ENCODE results near the gene RAP1GDS1. TPM values are rescaled to one million over a fixed set of nuclear protein-coding genes. Genes with fewer than 3 reads are reported as not detected.
A peak's percentile ranks its signal among the peaks of the same experiment; 100 is the strongest.

The RAP1GDS1 gene, protein sequence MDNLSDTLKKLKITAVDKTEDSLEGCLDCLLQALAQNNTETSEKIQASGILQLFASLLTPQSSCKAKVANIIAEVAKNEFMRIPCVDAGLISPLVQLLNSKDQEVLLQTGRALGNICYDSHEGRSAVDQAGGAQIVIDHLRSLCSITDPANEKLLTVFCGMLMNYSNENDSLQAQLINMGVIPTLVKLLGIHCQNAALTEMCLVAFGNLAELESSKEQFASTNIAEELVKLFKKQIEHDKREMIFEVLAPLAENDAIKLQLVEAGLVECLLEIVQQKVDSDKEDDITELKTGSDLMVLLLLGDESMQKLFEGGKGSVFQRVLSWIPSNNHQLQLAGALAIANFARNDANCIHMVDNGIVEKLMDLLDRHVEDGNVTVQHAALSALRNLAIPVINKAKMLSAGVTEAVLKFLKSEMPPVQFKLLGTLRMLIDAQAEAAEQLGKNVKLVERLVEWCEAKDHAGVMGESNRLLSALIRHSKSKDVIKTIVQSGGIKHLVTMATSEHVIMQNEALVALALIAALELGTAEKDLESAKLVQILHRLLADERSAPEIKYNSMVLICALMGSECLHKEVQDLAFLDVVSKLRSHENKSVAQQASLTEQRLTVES
- polyA plus RNA-seq (2013), result 39.4 TPM

DNA sequence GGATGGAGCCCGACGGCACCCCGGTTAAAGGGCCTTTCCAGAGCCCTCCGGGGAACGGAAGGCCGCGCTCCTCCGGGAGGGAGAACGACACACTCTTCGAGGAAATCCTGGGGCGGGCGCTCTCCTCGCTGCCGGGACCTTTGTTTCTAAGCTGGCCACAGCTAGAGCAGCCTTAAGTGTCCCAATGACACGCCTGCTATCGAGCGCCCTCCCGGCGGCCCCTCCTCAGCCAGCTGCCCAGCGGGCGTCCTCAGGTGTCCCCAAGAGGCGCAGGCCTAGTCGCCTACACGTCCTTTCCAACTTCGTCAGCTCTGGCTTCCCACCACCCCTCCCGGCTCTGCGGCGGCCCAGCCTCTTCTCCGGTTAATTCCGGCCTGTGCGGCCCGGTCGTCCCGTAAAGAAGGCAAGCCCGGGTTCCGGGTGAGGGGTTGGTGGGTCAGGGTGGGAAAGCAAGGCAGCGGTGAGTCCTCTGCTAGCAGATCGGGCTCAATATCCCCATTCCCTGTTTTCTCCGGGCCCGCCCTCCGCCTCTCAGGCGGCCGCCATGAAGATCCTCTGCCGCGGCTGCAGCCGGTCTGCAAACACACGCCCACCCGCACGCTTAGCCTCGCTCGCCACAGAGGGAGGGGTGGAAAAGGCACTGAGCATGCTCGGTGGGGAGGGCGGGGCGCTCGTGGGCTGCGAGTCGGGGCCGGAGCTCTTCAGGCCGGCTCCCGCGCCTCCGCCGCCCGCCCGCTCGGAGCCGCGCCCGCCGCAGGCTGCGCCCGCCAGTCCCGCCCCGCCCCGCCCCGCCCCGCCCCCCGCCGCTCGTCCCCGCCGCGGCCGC lies at the start of gene RAP1GDS1:
RAP1GDS1 (plus strand) TSS at position 806 of the 826 bp plus-strand sequence. CDS start 182 bp downstream, outside the sequence.
- H3K9me3 ChIP-seq (ENCODE audit: control extremely low read depth in 1 of 5, control insufficient read depth in 4 of 5, insufficient read depth in 2 of 5, low read depth in 1 of 5, low read length in 4 of 5), result no peaks in the 10 kb centered on the region
- no peaks in the 10 kb centered on the region for H3K27me3 ChIP-seq (replicated peaks in 2 of 5; ENCODE audit: control insufficient read depth in 4 of 5, insufficient read depth in 5 of 5, low read length in 4 of 5)
- ChIA-PET POLR2A (interaction anchor here (0.6 to 1.1 kb wide), 3 partner anchors 528 to 1585 kb away, joined by 3 to 4 read pairs (median 3); partner anchors contain the start of gene EIF4E), CTCF (interaction anchor here (0.7 to 1.8 kb wide), 5 partner anchors 24 to 117 kb away, joined by 3 to 6 read pairs (median 3); partner anchors contain the start of gene STPG2)
- 0% methylated on average over 36 of the region's 84 CpGs for WGBS (ENCODE audit: insufficient coverage)
- DNase-seq, result peak; percentile 95 to 98 (median 97)
- no peaks in the 10 kb centered on the region for H3K36me3 ChIP-seq (ENCODE audit: control insufficient read depth in 4 of 4, insufficient read depth in 4 of 4, low read length in 3 of 4)
- H3K4me3 ChIP-seq (ENCODE audit: control insufficient read depth in 1 of 7, extremely low read depth in 1 of 7, insufficient read depth in 4 of 7, low read depth in 2 of 7, low read length in 6 of 7), result peak within 1 kb of the TSS; percentile 89 to 96 (median 92)
- H3K4me1 ChIP-seq (ENCODE audit: control extremely low read depth in 1 of 4, control insufficient read depth in 4 of 4, insufficient read depth in 4 of 4, low read length in 3 of 4), result peaks cover 11 to 34% (median 27%) of the 10 kb centered on the region in 4 experiments
- peak within 1 kb of the TSS; percentile 86 to 94 for H3K27ac ChIP-seq (ENCODE audit: insufficient read depth in 1 of 2, low read depth in 1 of 2, low read length in 2 of 2, poor library complexity in 1 of 2, severe bottlenecking in 2 of 2)

DNA sequence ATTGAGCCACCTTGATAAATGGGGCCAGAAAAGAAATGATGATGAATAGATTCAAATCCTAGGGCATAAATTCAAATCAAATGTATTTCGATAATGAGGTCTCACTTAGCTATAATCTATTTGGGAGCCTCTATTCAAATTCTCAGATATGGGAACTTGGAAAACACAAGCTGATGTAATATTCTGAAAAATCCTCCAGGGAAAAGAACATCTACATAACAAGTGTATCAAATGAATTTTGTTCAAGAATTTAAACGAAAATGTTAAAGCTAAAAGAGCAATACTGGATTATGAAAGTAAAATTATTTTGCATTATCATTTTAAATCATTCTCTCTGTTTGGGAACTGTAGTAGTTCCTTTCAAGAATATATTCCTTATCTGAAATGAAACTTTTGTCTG lies 38.9 kb upstream of the RAP1GDS1 start:
- CTCF ChIA-PET, result interaction anchor here (0.7 kb wide), 1 partner anchor 67 kb away, joined by 3 read pairs; no protein-coding TSS in a partner anchor
- no peaks in the 10 kb centered on the region for H3K9me3 ChIP-seq (ENCODE audit: control extremely low read depth in 1 of 5, control insufficient read depth in 4 of 5, insufficient read depth in 2 of 5, low read depth in 1 of 5, low read length in 4 of 5)
- no peak overlapping the region for H3K27ac ChIP-seq (ENCODE audit: insufficient read depth in 1 of 2, low read depth in 1 of 2, low read length in 2 of 2, poor library complexity in 1 of 2, severe bottlenecking in 2 of 2)
- no peaks in the 10 kb centered on the region for H3K4me1 ChIP-seq (ENCODE audit: control extremely low read depth in 1 of 4, control insufficient read depth in 4 of 4, insufficient read depth in 4 of 4, low read length in 3 of 4)
- no CpG with 5 or more reads among the region's 2 CpGs for WGBS (ENCODE audit: insufficient coverage)
- H3K27me3 ChIP-seq (replicated peaks in 2 of 5; ENCODE audit: control insufficient read depth in 4 of 5, insufficient read depth in 5 of 5, low read length in 4 of 5), result no peaks in the 10 kb centered on the region
- no peaks in the 10 kb centered on the region for H3K36me3 ChIP-seq (ENCODE audit: control insufficient read depth in 4 of 4, insufficient read depth in 4 of 4, low read length in 3 of 4)
- no peak for DNase-seq
- no peak overlapping the region for H3K4me3 ChIP-seq (ENCODE audit: control insufficient read depth in 1 of 7, extremely low read depth in 1 of 7, insufficient read depth in 4 of 7, low read depth in 2 of 7, low read length in 6 of 7)
- POLR2A ChIA-PET, result no interaction called here

DNA sequence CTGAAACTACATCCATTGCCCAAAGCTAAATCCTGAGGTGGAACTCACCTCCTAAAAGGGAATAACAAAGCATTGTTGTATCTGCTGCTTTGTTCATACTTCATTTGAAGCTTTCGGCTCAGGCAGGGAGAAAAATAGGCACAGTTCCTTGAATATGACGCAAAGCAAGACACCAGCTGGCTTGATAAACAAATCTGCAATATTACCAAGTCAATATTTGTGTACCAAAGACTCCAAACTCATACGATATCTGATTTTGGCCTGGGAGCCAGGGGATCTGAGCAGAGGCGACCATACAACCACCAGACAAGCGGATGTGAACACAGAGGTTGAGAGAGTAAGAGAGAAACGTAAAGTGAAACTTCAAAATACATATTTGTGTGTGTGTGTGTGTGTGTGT lies 34.8 kb upstream of the RAP1GDS1 start:
- H3K36me3 ChIP-seq (ENCODE audit: control insufficient read depth in 4 of 4, insufficient read depth in 4 of 4, low read length in 3 of 4), result no peaks in the 10 kb centered on the region
- no peak for DNase-seq
- no peak overlapping the region for H3K4me3 ChIP-seq (ENCODE audit: control insufficient read depth in 1 of 7, extremely low read depth in 1 of 7, insufficient read depth in 4 of 7, low read depth in 2 of 7, low read length in 6 of 7)
- no peak overlapping the region for H3K27ac ChIP-seq (ENCODE audit: insufficient read depth in 1 of 2, low read depth in 1 of 2, low read length in 2 of 2, poor library complexity in 1 of 2, severe bottlenecking in 2 of 2)
- POLR2A ChIA-PET, result no interaction called here
- H3K4me1 ChIP-seq (ENCODE audit: control extremely low read depth in 1 of 4, control insufficient read depth in 4 of 4, insufficient read depth in 4 of 4, low read length in 3 of 4), result no peaks in the 10 kb centered on the region
- CTCF ChIA-PET, result no interaction called here
- no peaks in the 10 kb centered on the region for H3K9me3 ChIP-seq (ENCODE audit: control extremely low read depth in 1 of 5, control insufficient read depth in 4 of 5, insufficient read depth in 2 of 5, low read depth in 1 of 5, low read length in 4 of 5)
- WGBS (ENCODE audit: insufficient coverage), result 95% methylated on average over 2 of the region's 6 CpGs
- H3K27me3 ChIP-seq (replicated peaks in 2 of 5; ENCODE audit: control insufficient read depth in 4 of 5, insufficient read depth in 5 of 5, low read length in 4 of 5), result no peaks in the 10 kb centered on the region

DNA sequence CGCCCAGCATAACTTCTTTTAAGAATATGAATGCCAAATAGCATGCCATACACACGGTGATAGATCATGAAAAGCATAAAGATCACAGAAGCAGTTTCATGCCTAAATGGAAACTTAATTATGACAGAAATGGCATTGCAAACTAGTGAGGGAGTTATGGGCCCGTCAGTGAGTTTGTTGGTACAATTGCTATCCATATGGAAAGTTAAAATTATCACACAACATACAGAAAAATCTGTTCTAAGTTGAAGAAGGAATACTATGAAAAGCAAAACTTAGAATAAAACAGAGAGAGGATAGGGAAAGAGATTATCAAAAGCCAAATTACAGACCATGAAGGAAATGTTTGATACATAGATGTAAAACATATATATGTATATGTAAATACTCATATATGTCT lies 30.2 kb upstream of the RAP1GDS1 start:
- POLR2A ChIA-PET, result no interaction called here
- CTCF ChIA-PET, result no interaction called here
- H3K4me3 ChIP-seq (ENCODE audit: control insufficient read depth in 1 of 7, extremely low read depth in 1 of 7, insufficient read depth in 4 of 7, low read depth in 2 of 7, low read length in 6 of 7), result no peak overlapping the region
- 93% methylated on average over 2 of the region's 3 CpGs for WGBS (ENCODE audit: insufficient coverage)
- peaks cover 0 to 8% (median 3%) of the 10 kb centered on the region in 4 experiments for H3K4me1 ChIP-seq (ENCODE audit: control extremely low read depth in 1 of 4, control insufficient read depth in 4 of 4, insufficient read depth in 4 of 4, low read length in 3 of 4)
- H3K9me3 ChIP-seq (ENCODE audit: control extremely low read depth in 1 of 5, control insufficient read depth in 4 of 5, insufficient read depth in 2 of 5, low read depth in 1 of 5, low read length in 4 of 5), result no peaks in the 10 kb centered on the region
- no peaks in the 10 kb centered on the region for H3K36me3 ChIP-seq (ENCODE audit: control insufficient read depth in 4 of 4, insufficient read depth in 4 of 4, low read length in 3 of 4)
- H3K27me3 ChIP-seq (replicated peaks in 2 of 5; ENCODE audit: control insufficient read depth in 4 of 5, insufficient read depth in 5 of 5, low read length in 4 of 5), result no peaks in the 10 kb centered on the region
- no peak for DNase-seq
- H3K27ac ChIP-seq (ENCODE audit: insufficient read depth in 1 of 2, low read depth in 1 of 2, low read length in 2 of 2, poor library complexity in 1 of 2, severe bottlenecking in 2 of 2), result no peak overlapping the region

DNA sequence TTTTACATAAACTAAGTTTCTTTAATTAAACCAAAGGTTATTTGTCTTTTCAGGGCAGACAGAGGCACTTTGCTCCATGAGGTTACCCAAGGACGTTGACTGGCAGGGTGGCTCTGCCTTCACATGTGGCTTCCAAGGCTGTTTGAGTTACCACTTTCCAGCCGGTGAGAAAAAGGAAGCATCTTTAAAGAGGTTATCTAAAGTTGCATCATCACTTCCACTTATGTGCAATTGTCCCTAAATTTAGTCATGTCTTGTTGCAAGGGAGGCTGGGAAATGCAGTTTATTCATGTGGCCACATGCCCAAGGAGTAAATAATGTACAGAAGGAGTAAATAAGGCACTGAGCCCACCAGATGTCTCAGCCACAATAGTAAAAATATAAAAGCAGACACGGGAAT lies 29.0 kb upstream of the RAP1GDS1 start:
- CTCF ChIA-PET, result no interaction called here
- Histone ChIP-seq H3K9me3 (ENCODE audit: control extremely low read depth in 1 of 5, control insufficient read depth in 4 of 5, insufficient read depth in 2 of 5, low read depth in 1 of 5, low read length in 4 of 5) (no peaks in the 10 kb centered on the region), H3K36me3 (ENCODE audit: control insufficient read depth in 4 of 4, insufficient read depth in 4 of 4, low read length in 3 of 4) (no peaks in the 10 kb centered on the region), H3K27me3 (replicated peaks in 2 of 5; ENCODE audit: control insufficient read depth in 4 of 5, insufficient read depth in 5 of 5, low read length in 4 of 5) (no peaks in the 10 kb centered on the region), H3K4me1 (ENCODE audit: control extremely low read depth in 1 of 4, control insufficient read depth in 4 of 4, insufficient read depth in 4 of 4, low read length in 3 of 4) (peaks cover 0 to 8% (median 3%) of the 10 kb centered on the region in 4 experiments), H3K27ac (ENCODE audit: insufficient read depth in 1 of 2, low read depth in 1 of 2, low read length in 2 of 2, poor library complexity in 1 of 2, severe bottlenecking in 2 of 2) (no peak overlapping the region), H3K4me3 (ENCODE audit: control insufficient read depth in 1 of 7, extremely low read depth in 1 of 7, insufficient read depth in 4 of 7, low read depth in 2 of 7, low read length in 6 of 7) (no peak overlapping the region)
- DNase-seq, result peak; percentile 49 to 94 (median 88)
- POLR2A ChIA-PET, result interaction anchor here (0.6 kb wide), 1 partner anchor 678 kb away, joined by 7 read pairs; no protein-coding TSS in a partner anchor
- WGBS (ENCODE audit: insufficient coverage), result 65% methylated on average over 2 of the region's 3 CpGs

DNA sequence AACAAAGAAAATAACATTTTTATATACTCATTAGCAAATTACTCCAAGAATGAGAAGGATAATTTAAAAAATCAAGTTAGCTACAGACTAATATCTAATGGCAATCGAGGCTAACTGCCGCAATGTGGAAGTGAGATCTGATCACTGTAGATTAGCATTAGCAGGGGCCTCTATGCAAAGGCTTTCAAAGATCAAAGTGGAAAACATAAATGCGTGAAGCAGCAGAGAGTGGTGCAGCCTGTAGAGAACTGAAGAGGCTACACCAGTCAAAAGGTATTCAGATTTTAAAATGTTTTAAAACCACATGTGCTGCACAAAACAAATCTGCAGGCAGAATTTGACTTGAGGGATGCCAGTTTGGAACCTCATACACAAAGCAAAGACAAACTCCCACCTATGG lies 24.0 kb upstream of the RAP1GDS1 start:
- DNase-seq, result no peak
- no peak overlapping the region for H3K4me3 ChIP-seq (ENCODE audit: control insufficient read depth in 1 of 7, extremely low read depth in 1 of 7, insufficient read depth in 4 of 7, low read depth in 2 of 7, low read length in 6 of 7)
- WGBS (ENCODE audit: insufficient coverage), result 100% methylated on average over 3 of the region's 3 CpGs
- CTCF ChIA-PET, result no interaction called here
- H3K27me3 ChIP-seq (replicated peaks in 2 of 5; ENCODE audit: control insufficient read depth in 4 of 5, insufficient read depth in 5 of 5, low read length in 4 of 5), result no peaks in the 10 kb centered on the region
- H3K4me1 ChIP-seq (ENCODE audit: control extremely low read depth in 1 of 4, control insufficient read depth in 4 of 4, insufficient read depth in 4 of 4, low read length in 3 of 4), result peaks cover 0 to 2% (median 2%) of the 10 kb centered on the region in 4 experiments
- H3K36me3 ChIP-seq (ENCODE audit: control insufficient read depth in 4 of 4, insufficient read depth in 4 of 4, low read length in 3 of 4), result no peaks in the 10 kb centered on the region
- POLR2A ChIA-PET, result no interaction called here
- no peak overlapping the region for H3K27ac ChIP-seq (ENCODE audit: insufficient read depth in 1 of 2, low read depth in 1 of 2, low read length in 2 of 2, poor library complexity in 1 of 2, severe bottlenecking in 2 of 2)
- H3K9me3 ChIP-seq (ENCODE audit: control extremely low read depth in 1 of 5, control insufficient read depth in 4 of 5, insufficient read depth in 2 of 5, low read depth in 1 of 5, low read length in 4 of 5), result no peaks in the 10 kb centered on the region
